Activated CD4-positive, alpha-beta T cell treated with anti-CD3 and anti-CD28 coated beads, Interleukin-2, Interleukin-4, amounts not matched to agents 100 ng/mL and 50 ng/mL, durations not matched to agents 16 hours and 8 hours (primary cell): ENCODE data around the gene NPB.
A peak's percentile ranks its signal among the peaks of the same experiment; 100 is the strongest.

Source experiments
- DNase-seq: peaks from one replicate; pipeline ENCODE4 v3.0.0-alpha.2; 2020; ENCODE audit warnings: low spot score

Gene NPB

DNA sequence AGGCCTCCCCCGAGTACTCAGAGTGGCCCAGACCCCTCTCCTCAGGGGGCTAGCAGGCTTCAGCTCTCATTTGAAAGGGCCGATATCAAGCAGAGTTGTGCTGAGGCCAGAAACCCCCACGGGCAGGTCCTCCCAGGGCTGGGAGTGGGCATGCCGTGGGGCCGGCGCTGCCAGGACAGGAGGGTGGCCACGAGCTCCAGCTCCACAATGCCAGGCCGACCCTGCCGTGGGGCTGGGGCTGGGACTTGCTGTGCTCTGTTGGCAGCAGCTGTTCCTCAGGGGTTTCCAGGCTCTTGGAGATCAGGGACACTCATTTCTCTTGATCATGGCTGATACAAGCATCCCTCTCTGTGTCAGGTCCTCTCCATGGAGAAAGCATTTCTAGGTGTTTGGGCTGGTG is 3.2 kb upstream of the NPB start:
- DNase-seq, result no peak

DNA sequence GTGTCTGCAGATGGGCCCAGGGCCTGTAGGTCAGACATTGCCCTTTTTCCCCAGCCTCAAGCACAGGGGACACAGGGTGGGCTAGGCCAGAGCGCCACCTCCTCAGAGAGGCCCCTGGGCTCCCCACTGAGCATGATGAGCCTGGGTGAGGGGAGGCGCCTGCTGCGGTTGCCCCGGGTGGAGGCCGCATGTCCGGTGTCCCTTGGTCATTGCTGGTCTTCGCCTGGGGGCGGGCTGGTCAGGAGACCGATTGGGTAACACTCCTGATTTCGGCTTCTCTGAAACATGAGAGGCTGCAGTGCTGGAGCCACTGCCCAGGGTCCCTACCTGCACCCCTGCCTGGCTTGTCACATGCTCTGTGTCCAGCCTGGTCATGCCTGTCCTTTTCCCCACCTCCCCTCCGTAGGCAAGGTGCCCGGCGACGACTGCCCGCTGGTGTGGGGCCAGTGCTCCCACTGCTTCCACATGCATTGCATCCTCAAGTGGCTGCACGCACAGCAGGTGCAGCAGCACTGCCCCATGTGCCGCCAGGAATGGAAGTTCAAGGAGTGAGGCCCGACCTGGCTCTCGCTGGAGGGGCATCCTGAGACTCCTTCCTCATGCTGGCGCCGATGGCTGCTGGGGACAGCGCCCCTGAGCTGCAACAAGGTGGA is 2.4 kb upstream of the NPB start:
- no peak for DNase-seq

DNA sequence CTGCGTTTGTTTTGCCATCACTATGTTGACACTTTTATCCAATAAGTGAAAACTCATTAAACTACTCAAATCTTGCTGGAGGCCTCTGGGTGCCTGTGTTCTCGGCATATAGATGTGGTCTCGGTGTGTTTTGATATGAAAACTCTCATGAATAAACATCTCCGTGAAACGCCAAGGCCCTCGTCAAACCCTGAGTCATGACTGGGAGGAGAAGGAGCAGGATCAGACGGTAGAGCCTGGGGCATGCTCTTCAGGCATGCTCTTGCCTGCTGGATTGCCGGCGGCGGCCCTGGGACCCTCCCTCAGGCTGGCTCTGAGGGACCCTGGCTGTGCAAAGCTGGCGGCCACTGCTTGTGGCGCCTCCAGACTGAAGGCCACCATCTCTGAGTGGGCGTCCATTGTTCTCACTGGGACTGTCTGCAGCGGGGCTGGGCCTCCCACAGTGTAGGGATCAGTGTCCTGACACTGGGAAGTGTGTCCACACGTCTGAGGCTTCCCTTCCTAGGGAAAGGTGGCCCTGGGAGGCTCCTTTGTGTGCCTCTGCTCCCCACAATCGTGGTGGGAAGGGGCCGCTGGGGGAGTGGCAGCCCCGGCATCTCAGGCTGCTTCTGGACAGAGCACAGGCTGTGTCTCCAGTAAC is 1.7 kb upstream of the NPB start:
- DNase-seq, result no peak

DNA sequence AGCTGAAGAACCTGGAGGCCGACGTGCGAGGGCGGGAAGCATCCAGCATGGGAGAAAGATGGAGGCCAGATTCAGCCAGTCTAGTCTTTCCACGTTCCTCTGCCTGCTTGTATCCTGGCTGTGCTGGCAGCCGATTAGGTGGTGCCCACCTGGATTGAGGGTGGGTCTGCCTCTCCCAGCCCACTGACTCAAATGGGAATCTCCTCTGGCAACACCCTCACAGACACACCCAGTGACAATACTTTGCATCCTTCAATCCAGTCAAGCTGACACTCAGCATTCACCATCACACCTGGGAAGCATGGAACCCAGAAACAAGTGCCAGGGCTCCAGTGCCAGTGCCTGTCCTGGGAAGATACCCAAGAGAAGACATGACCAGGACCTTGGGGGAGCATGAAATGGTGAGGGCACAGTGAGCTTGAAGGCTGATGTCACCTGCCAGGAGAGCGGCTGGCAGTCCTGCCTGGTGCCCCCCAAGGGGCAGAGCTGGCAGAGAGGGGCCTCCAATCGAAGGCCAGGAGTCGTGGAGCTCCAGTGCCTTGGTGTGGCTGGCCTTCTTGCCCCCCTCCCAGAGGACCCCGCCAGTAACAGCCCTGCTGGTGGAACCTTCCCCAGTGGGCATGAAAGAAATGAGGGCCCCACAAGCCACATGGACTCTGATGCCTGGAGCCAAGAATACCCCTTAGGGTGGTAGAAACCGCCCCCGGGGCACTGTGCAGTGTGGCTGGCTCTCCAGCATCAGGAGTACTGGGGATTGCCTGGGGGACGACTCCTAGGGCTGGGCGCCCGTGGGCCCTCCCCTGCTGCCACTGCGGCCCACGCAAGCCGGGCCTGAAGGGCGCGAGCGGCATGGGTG is 643 bp upstream of the NPB start:
- no peak for DNase-seq

DNA sequence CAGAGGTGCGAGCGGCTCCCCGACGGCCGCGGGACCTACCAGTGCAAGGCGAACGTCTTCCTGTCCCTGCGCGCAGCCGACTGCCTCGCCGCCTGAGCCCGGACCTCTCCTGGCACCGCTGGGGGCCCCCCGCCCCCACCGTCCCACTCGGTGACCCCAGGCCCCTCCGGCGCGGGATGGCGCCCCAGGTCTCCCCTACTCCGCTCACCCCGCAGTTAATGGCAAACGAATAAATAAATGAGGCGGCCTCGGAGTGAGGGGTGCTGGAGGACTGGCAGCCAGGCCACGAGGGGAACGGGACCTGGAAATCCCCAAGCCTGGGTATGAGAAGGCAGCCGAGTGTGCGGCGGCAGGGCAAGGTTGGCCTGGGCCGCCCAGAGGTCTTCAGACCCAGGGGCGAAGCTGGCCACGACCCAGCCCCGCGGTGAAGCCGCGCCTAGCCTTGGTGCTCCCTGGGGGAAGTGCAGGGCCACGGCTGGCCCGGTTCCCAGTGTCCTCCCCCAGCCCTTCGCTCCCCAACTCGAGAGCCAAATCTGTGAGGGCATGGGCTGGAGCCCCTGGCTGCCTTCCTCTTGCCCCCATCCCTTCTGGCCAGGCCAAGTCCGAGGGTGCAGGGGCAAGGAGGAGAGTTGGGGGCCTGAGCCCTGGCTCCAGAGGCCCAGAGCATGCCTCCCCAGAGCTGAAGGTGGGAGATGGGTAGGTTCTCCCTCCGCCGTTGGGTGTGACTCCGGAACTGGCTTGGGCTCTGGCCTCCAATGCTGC is 796 bp downstream of the NPB start:
- no peak for DNase-seq

DNA sequence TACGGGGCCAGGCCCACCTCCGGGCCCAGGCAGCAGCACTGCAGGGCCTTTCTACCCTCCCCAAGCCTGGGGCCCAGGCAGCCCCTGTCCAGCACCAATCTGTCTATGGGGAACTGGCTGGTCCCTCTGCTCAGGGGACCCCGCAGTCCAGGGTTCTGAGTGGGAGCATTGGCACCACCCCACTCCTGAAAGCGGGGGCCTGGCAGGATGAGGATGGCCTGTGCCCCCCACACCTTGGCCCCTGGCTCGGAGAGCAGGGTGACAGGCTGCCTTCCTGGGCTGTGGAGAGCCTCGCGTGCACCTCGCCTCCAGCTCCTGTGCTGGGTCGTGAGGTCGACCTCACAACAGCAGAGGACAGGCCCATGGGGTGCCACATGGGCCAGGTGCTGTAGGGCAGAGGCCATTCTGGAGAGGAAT is 1.4 kb downstream of the NPB start:
- DNase-seq, result no peak

DNA sequence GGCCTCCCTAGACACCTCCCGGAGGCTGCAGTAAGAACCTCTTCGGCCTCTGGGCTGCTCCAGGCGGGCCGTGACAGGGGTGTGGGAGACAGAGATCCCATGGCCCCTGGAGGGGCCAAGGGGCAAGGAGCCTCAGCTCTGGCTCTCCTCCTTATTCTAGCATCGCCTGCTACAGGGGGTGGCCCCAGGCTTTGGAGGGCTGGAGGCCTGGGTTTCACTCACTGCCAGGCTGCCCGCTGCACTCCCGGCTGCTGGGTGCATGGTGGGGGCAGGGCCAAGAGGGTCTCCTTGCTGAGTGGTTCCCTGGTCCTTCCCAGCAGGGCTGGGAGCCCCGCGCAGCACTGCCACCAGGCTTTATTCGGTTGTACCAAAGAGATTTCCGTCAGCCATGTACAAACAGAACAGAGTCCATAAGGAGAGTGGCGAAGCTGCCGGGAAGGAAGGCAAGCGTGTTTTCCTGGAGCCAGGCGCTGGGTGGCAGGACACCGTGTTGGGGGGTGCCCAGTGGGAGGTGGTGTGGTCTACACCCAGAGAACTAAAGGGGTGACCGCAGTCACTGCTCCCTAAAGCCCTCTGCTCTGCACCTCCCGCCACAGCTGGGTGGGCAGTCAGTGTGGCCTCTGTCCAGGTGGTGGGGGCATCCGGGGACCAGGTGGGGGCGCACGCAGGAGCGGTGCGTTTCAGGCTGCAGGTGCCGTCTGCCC is 2.0 kb downstream of the NPB start:
- no peak for DNase-seq

DNA sequence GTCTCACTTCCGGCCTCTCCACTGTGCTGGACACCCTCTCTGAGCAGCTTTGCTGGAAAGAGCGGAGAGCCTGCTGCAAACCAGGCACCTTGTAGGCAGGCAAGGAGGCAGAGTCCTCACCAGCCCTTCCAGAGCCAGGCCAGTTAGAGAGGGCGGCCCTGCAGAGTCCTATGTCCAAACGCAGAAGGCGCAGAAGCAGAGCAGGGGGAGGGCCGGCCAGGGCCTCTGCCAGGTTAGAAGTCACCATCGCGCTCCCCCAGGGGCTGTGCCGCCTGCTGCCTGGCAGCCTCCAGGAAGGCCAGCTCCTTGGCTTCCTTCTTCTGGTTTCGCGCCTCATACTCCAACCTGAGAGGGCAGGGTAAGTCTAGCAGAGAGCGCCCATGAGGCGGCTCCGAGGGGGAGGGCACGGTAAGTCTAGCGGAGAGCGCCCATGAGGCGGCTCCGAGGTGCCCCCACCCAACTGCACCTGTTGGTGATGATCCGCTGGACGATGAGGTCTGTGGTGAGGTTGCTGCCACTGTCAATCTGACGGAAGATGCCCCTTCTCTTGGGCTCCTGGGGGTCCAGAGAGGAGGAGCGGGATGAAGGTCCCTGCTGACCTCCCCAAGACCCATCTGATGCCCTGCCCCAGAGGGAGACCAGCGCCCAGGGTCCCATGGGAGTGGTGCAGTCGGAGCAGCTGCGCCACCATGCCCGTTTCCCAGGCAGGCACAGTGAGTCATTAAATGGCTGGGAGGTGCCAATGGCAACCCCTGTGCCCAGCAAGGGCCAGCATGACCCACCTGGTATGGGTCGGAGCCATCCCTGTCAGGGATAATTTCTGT is 2.8 kb downstream of the NPB start:
- DNase-seq, result no peak

DNA sequence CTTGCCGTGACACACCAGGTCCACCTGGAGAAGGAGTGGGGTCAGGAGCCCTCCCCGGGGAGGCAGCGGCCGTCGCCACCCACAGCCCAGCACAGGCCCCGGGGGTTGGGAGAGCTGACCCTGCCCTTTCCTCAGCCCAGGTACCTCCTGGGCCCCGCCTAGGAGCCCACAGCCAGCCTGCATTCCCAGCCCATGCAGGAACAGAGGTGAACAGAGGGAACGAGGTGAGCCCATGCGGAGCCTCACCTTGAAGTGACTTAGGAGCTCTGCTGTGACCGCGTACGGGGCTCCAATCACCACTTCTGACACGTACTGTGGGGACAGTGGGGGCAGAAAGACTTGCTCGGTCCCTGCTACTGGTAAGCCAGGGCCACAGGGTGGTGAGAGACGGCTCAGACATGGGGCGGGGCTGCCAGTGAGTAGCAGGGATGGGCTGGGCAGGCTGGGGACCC is 3.4 kb downstream of the NPB start:
- DNase-seq, result no peak

DNA sequence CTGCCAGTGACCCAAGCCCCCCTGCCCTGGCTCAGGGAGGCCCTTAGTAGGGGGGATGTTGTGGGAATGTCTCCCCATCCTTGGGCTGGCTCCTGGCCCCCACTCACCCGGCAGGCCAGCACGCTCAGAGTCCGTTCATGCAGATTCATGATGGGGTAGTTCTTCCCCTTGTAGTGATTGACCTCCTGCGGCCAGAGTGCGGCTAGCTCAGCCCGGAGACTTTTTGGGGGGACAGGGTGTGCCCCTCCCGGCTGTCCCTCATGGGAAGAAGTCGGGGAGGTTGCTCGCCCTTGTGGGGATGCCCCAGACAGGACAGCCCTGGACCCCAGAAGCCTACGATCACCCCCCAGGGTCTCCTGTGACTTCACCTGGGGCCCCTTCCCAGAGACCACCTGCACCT is 4.0 kb downstream of the NPB start:
- no peak for DNase-seq

DNA sequence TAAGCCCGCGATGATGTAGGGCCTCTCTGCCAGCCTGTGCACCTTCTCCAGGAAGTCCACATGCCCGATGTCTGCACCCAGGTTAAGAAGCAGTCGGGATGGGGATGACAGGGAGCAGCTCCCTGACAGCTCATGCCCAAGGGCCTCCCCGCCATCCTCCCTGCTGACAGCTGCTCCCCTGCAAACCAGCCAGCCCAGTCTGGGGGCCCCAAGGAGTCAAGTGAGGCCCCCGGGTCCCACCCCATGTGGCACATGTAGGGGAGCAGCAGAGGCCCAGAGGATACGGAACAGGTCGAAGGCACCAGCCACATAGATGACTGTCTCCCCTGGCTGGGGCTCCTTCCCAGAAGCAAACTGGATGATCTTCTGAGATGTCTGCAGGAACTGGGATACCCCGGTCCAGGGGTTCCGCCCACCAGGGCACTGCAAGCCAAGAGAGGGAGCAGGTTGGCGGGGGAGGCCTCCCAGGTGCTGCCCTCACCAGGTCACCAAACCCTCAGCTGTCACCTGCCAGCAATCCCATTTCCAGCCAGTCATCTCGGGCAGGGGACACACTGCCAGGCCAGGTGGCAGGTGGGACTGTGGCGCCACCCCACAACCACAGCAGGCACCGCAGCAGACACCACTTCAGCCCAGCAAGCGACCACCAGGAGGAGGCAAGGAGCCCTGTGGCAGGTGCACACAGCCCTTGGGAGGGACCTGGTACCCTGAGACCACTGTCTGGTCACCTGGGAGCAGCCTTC is 4.6 kb downstream of the NPB start:
- no peak for DNase-seq

DNA sequence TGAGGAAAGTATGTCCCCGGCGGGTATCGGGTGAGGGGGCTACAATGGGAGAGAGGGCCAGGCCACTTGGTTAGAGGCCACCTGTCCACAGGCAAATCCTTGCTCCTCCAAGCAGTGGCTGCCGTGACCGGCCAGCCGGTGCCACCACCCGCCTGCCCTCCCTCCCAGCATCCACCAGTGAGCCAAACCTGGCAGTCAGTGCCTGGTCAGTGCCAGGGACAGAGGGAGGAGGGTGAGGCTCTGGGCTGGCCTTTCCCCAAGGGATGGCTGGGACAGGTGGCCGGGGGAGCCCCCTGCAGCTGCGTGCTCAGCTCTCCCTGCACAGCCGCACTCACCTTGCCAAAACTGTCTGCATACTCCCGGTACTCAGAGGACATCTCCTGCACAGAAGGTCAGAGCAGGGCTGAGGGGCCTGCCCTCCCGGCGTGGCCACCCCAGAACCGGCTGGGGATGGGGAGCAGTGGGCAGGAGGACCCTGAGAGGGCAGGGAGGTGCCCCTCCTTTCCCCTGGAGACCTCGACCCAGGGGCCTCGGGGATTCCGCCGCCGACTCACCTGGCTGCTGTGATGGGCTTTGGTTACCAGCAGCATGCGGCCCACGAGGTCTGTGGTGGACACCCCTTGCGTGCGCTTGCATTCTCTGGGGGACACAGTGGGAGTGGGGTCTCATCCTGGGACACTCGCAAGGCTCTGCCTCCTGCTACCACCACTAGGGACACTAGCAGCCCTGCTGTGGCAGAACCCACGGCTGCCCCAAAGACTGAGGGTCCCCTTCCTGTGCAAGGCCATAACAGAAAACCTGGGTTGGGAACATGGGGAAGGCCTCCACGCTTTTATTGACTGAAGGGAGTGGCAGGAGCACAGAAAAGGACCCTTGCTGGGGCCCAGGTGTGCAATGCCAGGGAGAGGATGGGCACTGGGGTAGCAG is 5.4 kb downstream of the NPB start:
- DNase-seq, result no peak

DNA sequence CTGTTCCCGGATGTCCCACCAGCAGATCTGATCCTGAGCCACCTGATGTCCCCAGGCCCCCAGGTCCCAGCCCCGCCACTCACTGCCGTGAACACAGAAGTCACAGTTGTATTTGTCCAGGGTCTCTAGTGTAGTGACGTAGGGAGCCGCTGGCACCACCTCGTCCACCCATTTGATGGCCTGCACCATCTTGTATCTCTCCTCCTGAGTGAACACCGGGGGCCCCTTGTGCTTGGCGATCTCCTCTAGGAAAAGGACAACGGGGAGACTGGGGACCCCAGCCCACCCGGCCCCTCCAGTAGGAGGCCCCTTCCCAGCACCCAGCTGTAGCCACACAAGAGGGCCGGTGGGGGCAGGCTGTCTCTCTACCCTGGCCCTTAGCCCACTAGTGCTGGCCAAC is 6.8 kb downstream of the NPB start:
- DNase-seq, result no peak

DNA sequence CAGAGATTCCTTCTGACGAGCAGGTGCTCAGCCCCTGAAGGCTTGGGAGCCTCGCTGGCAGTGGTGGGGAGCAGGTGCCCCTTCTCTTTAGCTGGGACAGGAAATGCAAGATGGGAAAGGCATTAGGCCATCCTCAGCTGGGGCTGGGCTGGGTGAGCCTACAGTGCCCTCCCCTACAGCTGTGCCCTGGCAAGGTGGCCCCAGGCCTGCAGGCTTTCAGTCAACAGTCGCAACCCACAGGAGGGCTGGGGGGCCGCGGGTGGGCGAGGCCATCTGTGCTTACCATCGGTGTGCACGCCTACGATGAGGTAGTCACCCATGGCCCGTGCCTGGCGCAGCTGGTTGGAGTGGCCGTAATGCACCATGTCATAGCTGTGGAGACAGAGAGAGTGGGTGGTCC is 7.2 kb downstream of the NPB start:
- DNase-seq, result no peak

DNA sequence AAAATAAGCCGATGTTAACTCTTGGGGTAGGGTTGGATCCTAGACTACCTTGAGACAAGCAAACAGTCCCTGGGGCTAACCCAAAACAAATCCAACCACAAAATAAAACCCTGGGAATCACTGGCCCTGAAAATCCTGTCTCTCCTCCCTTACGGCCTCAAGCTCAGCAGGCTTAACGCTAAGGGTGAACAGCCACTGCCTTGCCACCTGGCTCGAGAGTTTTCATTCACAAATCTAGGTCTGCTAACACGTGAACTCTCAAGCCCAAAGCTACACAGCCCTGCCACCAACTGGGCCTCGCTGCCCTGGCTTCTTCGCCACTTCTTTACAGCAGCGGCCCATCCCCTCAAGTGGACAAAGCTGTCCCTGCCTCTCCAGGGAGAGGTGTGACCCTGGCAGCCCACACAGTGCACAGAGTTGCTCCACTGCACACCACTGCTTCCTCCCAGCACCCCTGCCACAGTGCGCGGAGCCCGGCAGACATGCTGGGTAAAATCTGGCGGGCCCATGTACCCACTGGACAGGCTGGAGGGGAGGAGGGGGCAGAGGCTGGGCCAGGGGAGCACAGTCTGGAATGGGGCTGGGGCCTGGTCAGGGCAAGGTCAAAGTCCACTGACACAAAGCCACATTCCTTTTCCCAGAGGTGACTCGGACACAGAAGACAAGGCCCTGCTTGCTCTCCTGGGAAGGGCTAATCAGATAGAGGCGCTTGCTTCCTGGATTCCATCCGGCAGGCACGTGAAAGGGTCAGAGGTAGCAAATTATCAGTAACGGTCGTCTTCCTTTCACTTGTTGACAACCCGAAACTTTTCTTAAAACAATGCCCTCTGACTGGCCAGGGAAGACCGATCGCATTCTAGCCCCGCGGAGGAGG is 8.2 kb downstream of the NPB start:
- no peak for DNase-seq

DNA sequence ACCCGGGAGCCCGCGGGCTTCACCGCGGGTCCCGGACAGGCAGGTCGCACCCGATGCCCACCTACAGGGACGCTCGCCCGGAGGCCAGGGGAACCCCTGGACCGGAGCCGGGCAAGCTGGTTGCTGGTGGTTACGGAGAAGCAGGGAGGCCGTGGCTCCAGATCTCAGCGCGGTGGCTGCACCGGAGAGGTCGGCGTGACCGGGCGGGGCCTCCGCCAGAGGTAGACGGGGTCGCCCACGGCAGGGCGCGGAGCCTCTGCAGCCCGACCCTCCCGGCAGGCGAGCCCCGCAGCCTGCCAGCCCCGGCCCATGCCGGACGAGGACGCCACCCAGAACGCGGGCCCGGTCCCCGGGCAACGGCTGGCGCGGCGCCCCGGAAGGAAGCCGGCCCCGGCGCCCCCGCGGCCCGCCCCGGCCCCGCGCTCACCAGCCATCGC is 8.8 kb downstream of the NPB start:
- DNase-seq, result no peak

DNA sequence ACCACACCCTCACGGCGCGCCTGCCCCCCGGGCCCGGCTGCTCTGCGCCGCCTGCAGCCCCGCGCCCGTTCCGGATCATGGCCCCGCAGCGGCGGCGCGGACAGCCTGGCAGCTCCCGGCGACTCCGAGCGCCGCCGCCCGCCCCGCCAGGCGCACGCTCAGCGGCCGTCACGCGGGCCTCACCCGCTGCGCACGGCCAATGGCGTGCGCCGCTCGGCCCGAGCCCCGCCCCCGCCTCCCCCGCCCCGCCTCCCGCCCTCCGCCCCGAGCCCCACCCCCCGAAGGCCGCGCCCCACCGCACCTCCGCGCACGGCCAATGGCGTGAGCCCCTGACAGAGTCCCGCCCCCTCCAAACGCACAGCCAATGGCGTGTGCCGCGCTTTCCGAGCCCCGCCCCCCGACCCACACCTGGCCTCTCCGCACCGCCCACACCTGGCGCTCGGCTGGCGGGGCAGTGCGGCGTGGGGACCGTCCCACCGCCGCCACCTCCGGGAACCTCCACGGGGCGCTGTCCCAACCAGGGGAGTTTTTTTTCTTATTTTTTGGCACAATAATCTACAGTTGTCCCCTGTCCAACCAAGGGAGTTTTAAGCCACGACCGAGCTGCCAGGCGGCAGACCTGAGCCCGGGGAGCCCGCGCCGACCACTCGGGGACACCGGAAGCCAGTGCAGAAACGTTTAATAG is 9.4 kb downstream of the NPB start, which contains the start of gene PCYT2:
PCYT2 (minus strand) TSS at position 123 of the 685 bp plus-strand sequence; CDS start at position 79, 44 bp downstream.
- peak; percentile 93 for DNase-seq
